Measurements from ENCODE around the gene SCGB2A2.

The SCGB2A2 gene

GRCh38 chr11:62273284-62273683 is 3.3 kb downstream of the SCGB2A2 start:
- DNase-seq (ENCODE audit: low read depth): no peak
- TF ChIP-seq CTCF (IDR thresholded peaks at IDR 0.05; ENCODE audit: low read depth, low read length, missing control alignments): no peak
- no peak overlapping the region for H3K4me3 ChIP-seq (ENCODE audit: low read depth, low read length)
- in situ Hi-C loops (cut with HindIII; ENCODE audit: low sequenced_read_pairs): loop anchor here (5.0 kb wide), 1 partner anchor 49 kb away; no protein-coding TSS in a partner anchor

- DNase-seq (ENCODE audit: low read depth): no peak
- H3K4me3 ChIP-seq (ENCODE audit: low read depth, low read length): no peak overlapping the region
- in situ Hi-C loops (cut with HindIII; ENCODE audit: low sequenced_read_pairs): loop anchor here (5.0 kb wide), 1 partner anchor 48 kb away; no protein-coding TSS in a partner anchor
- no peak for TF ChIP-seq CTCF (IDR thresholded peaks at IDR 0.05; ENCODE audit: low read depth, low read length, missing control alignments)
Measured at GRCh38 chr11:62273789-62274275, 3.9 kb downstream of the SCGB2A2 start.

GRCh38 chr11:62280452-62280851 is 10.5 kb downstream of the SCGB2A2 start:
- in situ Hi-C loops (cut with HindIII; ENCODE audit: low sequenced_read_pairs): no loop called here
- TF ChIP-seq CTCF (IDR thresholded peaks at IDR 0.05; ENCODE audit: low read depth, low read length, missing control alignments): no peak
- no peak overlapping the region for H3K4me3 ChIP-seq (ENCODE audit: low read depth, low read length)
- no peak for DNase-seq (ENCODE audit: low read depth)

GRCh38 chr11:62295504-62295903 is 25.5 kb downstream of the SCGB2A2 start:
- peak; percentile 6 for DNase-seq (ENCODE audit: low read depth)
- in situ Hi-C loops (cut with HindIII; ENCODE audit: low sequenced_read_pairs): no loop called here
- no peak for TF ChIP-seq CTCF (IDR thresholded peaks at IDR 0.05; ENCODE audit: low read depth, low read length, missing control alignments)
- H3K4me3 ChIP-seq (ENCODE audit: low read depth, low read length): no peak overlapping the region

GRCh38 chr11:62298975-62299374 is 29.0 kb downstream of the SCGB2A2 start, which contains the start of gene SCGB1D4:
Gene SCGB1D4 (minus strand): TSS chr11:62299075. CDS start chr11:62299010, 65 bp downstream.
- in situ Hi-C loops (cut with HindIII; ENCODE audit: low sequenced_read_pairs): no loop called here
- no peak for TF ChIP-seq CTCF (IDR thresholded peaks at IDR 0.05; ENCODE audit: low read depth, low read length, missing control alignments)
- H3K4me3 ChIP-seq (ENCODE audit: low read depth, low read length): no peak within 1 kb of the TSS
- no peak for DNase-seq (ENCODE audit: low read depth)

GRCh38 chr11:62306227-62306626 is 36.3 kb downstream of the SCGB2A2 start:
- in situ Hi-C loops (cut with HindIII; ENCODE audit: low sequenced_read_pairs): no loop called here
- DNase-seq (ENCODE audit: low read depth): no peak
- TF ChIP-seq CTCF (IDR thresholded peaks at IDR 0.05; ENCODE audit: low read depth, low read length, missing control alignments): no peak
- no peak overlapping the region for H3K4me3 ChIP-seq (ENCODE audit: low read depth, low read length)
